NCI-H345 treated with DMSO at 0.1 percent for 48 hours (cell line): ENCODE results near the gene ATP5PD.
"Not testable (repeated sequence)": the region's sequence is repeated elsewhere in the genome, so short reads cannot be mapped to it uniquely, and the experiment has no call there.

Experiments
- DNase-seq: peaks from one replicate; lab custom pipeline; 2025; ENCODE audit not compliant: unreplicated experiment; lab: John Stamatoyannopoulos, UW

Gene ATP5PD

DNA sequence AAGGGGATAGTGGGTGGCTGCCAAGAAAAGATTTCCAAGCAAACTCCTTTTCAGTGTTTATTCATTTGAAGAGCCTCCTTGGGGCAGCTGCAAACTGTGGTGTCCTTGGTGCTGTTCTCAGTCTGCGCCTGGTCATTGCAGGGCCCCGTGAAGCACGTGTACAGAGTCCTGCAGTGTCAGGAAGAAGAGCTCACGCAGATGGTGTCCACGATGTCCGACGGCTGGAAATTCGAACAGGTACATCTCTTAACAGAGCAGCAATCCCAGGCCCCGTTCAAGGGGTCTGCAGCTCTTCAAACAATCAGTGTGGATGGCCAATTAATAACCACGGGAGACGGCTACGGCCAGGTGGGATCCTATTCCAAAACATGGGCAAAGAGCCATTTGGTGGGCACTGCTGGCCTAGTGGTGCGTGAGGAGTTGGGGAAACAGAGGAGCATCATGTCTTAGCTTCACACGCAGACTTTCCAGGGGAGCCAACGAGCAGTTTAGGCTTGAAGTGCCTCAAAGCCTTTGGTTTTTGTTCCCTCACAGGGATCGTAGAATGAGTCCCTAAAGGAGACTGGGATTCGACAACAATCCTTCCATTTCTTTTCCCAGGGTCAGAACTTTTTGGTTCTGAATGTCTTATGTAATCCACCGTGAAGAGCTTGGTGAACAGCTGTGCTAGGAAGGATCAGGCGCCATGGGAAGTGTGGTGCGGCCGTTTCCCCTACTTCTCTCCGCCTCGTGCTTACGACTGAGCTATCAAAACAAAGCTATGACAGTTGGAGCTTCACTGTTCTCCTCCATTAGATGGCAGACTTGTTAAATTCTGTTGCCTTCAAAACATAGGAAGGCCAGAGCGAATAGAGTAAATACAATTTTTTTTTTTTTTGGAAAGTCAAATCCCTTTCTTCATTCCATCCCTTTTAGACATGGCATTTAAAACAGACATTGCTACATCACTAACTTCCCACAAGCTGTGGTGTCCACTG lies 12.9 kb upstream of the ATP5PD start:
- DNase-seq = no peak

DNA sequence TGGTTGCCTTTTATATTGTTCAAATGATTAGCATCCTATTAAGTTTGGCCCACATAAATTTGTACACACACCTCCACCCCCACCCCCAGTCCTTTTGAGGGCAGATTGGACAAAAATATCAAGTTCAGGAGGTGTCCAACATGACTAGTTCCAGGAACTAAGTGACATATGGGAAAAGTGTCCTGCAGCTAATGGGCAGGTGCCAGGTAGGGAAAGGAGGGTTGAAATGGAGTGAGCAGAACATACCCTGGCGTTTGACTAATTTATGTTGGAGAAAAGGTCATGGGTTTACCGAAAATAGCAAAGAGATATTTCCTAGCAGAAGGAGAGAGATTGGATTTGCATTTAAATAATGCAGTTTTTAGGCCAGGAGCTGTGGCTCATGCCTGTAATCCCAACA lies 5.2 kb upstream of the ATP5PD start:
- no peak for DNase-seq

DNA sequence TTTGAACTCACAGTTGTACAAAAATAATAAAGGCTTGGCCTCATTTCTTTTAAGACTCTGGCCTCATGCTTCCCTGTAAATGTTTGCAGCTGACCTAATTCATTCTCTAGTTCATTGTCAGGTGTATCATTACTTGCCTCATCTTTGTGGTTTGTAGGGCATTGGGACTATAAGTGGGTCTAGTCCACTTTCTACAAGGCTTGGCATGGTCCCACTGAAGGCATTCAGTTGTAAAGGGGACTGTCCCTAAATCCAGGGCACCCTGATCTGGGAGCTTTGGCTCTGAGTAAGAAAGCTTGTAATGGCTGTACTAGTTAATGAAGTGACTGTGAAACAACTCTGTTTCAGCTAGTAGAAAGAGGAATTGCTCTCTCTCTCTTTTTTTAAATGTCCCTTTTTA lies 2.9 kb upstream of the ATP5PD start:
- no peak for DNase-seq

DNA sequence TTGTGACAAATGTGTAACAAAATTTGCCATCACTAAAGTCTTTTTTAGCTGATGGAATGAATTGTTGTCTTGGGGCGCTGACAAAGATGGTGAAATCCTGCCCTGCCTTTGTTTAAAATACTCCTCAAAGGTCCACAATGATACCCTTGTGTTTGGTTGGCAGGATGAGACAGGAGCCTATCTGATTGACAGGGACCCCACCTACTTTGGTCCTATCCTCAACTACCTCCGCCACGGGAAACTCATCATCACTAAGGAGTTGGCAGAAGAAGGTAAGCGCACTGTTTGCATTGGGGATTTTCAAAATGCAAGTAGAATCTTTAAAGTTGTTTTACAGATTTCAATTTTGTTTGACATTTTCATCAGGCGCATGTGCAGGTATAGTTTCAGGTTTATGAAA lies 2.3 kb upstream of the ATP5PD start:
- no peak for DNase-seq

DNA sequence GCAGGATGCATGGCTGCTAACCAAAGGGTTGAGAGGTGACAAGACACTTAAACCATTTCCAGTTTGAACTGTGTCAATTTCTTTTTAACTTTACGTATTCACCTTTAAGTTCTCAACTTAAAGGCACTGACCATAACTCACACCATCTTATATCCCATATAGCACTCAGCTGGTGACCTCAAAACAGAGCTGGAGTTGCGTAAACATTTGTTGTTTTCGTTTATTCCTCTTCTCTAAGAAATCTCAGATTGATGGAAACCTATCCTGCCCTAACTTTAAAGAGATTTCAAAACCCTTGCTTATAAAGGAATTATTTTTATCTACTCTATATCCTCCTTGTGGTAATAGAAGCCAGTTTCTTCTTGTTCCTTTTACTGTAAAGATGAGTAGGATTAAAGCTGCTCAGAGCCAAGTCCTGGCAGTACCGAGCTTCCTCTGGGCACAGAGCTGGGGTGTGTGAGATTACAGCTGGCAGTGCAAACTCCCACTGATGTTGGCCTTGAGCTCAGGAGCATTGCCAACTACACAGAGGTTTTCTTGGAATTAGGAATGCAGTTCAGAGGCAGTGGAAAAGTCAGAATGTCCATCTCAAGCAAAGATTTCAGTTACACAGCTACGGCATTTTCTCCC lies 1.6 kb upstream of the ATP5PD start:
- DNase-seq = no peak

DNA sequence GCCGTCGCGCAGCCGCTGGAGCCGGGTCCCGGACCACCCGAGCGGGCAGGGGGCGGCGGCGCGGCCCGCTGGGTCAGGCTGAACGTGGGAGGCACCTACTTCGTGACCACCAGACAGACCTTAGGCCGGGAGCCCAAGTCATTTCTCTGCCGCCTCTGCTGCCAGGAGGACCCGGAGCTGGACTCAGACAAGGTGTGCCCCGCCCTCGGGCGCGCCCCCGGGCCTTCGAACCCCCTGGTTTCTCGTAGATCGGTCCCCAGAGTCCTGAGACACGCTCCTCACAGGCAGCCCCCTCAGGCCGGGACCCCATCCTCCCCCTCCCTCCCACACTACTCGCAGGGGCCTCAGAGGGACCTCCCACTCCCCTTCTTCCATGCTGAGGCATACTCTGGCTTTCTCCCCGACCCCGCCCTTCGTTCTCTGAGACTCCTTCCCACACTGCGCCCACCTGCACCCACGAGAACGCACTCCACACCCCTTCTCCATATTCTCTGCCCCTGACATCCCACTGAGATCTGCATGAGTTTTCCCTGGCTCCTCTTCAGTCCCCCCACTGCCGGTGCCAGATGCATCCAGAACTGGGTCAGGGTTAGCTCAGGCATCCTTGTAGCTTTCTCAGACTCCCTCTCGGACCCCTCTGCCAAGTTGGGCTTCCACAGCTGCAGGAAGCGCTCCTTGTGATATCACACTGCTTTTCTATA lies 779 bp upstream of the ATP5PD start:
- DNase-seq = no peak

DNA sequence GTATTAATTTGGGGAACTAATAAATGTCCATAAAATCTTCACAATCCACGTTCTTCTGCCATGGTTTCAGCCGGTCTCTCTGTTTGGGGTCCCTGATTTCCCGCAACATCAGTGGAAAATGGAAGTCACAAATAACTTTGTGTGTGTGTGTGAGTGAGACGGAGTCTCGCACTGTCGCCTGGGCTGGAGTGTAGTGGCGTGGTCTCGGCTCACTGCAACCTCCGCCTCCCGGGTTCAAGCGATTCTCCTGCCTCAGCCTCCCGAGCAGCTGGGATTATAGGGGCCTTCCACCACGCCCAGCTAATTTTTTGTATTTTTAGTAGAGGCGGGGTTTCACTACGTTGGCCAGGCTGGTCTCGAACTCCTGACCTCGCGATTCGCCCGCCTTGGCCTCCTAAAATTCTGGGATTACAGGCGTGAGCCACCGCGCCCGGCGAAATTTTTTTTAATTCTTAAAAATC lies 793 bp downstream of the ATP5PD start:
- not testable (repeated sequence) for DNase-seq

DNA sequence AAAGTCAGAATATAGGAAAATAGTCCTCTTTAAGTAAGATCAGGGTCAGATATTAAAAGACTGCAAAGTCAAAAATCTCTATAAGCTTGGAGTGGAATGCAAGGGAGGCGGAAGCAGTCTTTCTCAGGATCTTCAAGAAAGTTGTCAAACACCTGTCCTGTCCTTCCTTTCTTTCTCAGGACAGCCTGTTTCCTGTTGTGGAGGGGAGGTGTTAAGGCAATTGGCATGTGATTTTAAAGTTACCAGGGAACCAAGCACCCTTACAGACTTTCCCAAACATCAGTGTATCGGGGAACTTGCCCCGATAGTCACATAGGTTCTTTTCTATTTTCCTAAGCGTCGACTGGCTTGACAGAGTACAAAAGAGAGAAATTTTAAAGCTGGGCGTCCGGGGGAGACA lies 2.1 kb downstream of the ATP5PD start:
- DNase-seq = no peak

DNA sequence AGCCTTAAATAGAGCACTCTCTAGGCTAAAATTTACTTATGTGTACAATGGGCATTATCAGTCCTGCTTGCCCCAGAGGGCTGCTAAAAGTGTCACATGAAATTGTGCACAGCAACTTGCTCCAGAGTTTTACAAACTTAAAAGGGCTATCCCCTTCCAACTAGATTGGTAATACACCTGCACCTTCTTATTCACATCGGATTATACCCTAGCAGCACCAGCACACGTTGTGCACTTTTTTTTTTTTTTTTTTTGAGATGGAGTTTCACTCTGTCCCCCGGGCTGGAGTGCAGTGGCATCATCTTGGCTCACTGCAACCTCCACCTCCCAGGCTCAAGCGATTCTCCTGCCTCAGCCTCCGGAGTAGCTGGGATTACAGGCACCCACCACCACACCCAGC lies 3.0 kb downstream of the ATP5PD start:
- DNase-seq = not testable (repeated sequence)

DNA sequence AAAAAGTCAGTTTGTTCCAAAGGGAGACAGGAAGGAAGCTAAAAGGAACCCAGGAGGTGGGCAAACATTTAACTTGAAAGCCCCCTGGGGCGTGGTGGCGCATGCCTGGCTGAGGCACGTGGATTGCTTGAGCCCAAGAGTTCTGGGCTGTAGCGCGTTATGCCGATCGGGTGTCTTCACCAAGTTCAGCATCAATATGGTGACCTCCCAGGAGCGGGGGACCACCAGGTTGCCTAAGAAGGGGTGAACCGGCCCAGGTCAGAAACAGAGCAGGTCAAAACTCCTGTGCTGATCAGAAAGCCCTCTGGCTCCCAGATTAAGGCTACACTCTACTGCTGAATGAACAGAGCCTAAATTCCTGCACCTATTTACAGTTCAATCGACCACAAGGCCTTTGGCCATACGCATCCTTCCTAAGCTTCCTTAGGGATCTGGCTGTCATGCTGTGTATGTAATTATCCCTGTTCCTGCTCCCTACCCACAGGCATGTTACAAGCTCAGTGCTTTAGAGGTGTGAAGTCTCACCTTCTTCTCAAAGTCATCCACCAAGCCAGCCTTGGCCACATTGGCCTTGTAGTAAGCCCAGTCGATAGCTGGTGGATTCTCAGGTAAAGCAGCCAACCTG lies 5.0 kb downstream of the ATP5PD start:
- DNase-seq = no peak

DNA sequence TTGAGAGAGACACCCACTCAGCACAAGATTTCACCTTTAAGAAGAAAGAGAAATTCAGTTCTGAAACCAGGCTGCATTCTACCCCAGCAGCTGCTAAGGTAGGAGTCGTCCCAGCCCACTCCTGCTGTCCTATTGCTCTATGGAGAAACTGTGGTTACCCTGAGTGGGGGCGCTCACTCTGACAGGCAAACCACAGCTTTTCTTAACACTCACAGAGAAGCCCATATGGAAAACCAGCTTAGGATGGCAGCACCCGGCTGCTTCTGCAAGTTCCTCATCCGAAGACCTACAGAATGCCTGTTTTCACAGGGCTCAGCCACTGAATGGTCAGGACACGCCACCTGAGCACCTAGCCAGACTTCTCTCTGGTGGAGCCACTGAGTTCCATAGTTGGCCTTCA lies 7.5 kb downstream of the ATP5PD start:
- no peak for DNase-seq

DNA sequence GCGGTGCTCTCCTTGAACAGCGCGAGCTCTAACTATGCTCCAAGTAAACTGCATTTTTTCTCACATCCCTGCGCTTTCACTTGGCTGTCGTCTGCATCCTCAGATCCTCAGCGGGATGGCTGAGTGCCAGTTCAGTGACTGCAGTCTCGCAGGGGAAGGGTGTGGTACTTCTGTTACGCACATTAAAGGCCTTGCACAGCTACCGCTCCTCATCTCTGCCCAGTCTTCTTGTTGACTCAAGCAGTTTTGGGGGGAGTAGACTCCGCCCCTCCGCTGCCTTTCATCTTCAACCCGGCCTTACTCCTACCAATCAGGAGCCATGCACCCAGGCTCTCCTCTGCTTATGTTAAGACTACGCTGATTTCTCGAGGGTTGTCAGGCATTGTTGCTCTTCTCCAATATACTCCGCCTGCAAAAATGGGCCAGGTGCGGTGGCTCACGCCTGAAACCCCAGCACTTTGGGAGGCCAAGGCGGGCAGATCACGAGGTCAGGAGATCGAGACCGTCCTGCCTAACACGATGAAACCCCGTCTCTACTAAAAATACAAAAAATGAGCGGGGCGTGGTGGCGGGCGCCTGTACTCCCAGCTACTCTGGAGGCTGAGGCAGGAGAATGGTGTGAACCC lies 10.0 kb downstream of the ATP5PD start:
- no peak for DNase-seq

DNA sequence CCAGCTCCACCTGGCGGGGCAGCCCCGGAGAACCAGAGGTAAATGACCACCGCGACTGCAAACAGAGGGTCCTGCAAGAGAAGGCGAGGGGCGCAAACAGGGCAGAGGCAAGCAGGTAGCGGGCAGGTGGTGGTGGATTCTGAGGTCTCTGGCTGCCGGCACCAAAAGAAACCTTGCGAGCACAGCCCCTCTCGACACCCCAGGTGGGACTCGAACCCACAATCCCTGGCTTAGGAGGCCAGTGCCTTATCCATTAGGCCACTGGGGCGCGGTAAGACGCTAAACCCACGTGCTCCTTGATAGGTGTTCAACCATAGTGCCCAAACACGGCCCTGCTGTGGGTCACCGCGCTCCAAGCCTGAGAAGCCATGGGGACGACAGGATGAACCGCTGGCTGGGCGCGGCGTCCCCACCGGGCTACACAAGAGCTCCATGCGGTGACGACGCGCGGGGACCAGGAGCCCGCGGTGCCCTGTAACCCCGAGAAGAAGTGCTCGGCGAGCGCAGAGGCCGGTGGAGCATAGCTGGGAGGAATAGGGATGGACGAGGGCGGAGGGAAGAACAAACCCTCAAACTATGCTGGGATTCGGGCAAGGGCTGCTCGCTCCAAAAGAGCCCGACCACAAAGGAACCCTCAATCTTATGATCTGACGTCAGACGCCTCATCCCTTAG lies 12.4 kb downstream of the ATP5PD start:
- DNase-seq = peak; percentile 89

DNA sequence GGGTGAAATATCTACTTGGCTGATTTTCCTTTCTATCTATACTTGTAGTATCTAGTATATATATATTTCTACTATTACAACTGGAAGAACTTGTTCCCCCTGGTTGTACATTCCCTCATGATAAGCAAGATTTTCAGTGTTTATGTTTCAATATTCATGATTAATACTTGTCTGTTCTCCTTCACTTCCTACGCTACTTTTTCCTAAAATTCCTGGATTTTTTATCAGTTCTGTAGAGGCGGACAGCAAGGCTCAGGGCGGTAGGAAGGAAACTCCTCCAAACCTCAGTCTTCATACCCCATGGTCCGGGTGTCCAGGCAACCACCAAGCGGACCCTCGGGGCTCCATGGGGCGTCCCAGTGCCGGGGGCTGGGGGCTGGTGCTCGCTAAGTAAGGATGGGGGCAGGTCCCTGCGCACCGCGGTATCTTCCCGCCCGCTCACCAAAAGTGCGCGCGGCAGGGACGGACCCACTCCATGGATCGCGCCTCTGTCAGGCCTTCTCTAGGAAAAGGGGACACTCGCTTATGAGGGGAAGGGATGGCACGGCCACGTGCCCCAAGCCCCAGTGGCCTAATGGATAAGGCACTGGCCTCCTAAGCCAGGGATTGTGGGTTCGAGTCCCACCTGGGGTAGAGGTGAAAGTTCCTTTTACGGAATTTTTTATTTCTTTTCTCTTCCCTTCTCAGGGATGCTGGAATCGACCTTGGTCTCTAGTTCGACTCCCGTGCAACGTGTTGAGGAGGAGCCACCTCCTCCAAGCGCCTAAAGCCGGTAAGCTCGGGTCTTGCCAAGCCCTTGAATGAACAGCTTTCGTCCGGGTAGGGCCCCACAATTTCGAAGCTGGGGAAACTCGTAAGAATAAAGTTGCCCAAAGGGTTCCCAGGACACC lies 13.2 kb downstream of the ATP5PD start:
- peak; percentile 94 for DNase-seq

DNA sequence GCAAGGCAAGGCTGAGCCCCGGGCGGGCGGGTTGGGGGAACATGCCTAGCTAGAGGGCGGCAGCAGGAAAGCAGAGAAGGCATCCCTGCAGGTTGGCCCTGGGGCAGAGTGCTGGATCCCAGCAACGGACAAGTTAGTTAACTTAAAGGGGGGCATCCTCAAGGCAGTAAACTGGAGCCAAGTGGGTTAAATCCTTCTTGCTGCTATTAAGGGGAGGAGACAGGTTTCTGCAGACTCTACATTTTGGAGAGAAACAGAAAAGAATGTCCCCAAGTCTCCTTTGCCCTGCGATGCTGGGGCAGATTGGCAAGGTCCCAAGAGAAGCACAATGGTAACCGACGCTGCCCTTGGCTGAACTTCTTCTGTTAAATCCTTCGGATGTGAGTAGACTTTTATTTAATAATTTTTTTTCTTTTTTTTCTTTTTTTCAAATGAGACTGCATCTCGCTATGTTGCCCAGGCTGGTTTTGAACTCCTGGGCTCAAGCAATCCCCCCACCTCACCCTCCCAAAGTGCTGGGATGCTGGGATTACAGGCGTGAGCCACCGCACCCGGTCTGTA lies 14.0 kb downstream of the ATP5PD start:
- no peak for DNase-seq

DNA sequence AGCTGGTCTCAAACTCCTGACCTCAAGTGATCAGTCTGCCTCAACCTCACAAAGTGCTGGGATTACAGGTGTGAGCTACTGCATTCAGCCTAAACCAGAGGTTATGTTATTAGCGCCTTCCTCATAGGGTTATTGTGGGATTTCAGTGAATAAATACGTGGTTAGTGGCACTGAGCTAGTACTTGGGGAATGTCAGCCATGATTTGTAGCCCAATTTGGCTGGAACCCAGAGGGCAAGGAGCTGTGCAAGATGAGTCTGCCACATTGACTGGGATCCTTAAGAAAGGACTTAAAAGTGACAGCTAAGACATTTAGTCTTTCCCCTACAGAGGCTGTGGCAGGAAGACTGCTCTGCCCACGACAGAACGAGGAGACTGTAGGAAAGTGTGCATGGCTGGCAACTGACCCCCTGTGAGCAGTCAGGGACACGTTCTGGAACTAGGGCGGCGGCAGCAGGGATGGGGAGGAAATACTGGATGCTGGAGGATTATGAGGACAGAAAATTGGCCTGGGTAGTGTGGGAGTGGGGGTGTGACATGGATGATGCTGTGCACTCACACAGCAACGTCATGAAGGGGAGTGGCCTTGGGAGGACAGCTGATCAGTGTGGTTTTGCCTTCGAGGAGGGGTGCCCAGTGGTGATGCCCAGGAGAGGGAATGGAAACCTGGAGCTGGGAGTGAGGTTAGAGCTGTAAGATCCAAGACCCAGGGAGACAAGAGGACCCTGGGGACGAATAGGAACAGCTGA lies 14.6 kb downstream of the ATP5PD start:
- peak; percentile 84 for DNase-seq

DNA sequence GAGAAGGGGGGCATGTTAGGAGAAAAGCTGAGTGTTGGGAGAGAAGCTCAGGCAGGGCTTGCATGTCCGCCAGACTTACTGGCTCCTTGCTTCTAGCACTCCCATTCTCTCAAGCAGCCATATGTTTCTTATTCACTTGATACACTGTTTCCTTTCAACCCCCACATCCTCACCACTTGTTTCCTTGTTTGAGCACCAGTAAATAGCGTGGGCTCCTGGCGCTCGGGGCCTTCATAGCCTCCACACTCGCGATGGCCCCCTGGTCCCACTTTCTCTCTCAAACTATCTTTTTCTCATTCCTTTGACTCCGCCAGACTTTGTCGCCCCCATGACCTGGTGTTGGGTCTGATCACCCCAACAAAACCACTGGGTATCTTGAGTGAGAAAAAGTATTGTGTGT lies 16.6 kb downstream of the ATP5PD start:
- DNase-seq = no peak

DNA sequence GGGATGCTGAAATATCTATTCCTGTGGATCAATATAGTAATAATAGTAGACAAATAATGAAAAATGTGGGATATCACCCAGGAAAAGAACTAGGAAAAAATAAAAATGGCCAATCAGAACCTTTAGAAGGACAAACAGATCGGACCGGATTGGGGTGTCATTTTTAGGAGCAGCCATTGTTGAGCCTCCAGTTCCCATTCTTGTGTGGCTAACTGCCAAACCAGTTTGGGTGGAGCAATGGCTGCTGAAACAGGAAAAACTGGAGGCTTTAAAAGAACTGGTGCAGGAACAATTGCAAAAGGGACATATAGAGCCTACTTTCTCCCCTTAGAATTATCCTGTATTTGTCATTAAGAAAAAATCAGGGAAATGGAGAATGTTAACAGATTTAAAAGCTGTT lies 20.1 kb downstream of the ATP5PD start:
- DNase-seq = not testable (repeated sequence)
